ENCODE data around the gene P4HA1. TPM values are rescaled to one million over a fixed set of nuclear protein-coding genes. Genes with fewer than 3 reads are reported as not detected.
"Not testable (repeated sequence)": the region's sequence is repeated elsewhere in the genome, so short reads cannot be mapped to it uniquely, and the experiment has no call there.

Gene P4HA1
- polyA plus RNA-seq, 4 donors, result 67.5 to 101 (median 82.6) TPM

GRCh38 chr10:73044378-73045285 is 52.0 kb downstream of the P4HA1 start:
- DNase-seq (ENCODE audit: low read depth in 4 of 4, low spot score in 2 of 4), result no peak

DNA sequence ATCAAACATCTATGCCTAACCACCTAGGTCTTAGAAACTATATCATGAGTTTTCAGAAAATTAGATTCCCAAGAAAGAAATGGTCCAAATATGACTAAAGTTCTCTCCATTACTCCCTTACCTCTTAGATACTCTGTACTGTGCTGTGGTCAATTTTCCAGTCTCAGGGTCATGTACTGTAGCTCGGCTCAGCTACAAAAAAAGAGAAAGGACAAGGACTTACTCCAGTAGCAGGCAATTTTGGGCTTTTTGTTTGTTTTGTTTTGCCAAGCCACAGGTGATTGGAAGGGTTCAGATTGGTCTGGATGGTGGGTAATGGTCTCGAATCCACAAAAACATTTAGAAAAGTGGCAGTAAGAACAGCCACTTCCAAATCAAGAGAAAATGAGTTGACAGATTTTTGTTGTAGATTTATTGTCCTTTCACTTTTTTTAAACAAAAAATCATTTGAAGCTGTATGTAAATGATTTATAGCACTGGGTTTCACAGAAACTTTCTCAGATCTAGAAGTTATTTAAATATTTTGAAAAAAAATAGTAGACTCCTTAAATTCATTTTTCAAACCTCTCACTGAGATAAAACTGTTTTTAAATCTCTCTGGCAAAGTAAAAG is 52.8 kb downstream of the P4HA1 start:
- DNase-seq (ENCODE audit: low read depth in 4 of 4, low spot score in 2 of 4), result no peak

GRCh38 chr10:73043319-73043718 is 53.3 kb downstream of the P4HA1 start:
- DNase-seq (ENCODE audit: low read depth in 4 of 4, low spot score in 2 of 4), result no peak

DNA sequence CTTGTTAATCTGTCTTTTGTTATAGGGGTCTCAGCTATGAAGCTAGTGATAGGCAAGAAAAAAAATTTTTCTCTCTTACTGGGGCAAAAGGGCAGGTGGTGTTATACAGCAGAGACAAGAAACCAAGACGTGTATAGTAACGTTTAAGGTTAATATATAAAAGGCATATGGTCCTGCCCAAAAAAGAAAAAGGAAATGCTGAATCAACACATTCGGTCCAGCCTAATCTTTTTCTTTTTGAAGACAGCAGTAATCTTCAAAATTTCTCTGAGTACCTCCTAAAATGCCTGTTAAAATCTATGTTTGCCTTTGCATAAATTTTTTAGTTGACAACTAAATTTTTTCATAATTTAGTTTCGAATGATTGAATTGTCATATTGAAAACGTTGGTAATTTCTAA is 54.5 kb downstream of the P4HA1 start:
- no peak for DNase-seq (ENCODE audit: low read depth in 4 of 4, low spot score in 2 of 4)

DNA sequence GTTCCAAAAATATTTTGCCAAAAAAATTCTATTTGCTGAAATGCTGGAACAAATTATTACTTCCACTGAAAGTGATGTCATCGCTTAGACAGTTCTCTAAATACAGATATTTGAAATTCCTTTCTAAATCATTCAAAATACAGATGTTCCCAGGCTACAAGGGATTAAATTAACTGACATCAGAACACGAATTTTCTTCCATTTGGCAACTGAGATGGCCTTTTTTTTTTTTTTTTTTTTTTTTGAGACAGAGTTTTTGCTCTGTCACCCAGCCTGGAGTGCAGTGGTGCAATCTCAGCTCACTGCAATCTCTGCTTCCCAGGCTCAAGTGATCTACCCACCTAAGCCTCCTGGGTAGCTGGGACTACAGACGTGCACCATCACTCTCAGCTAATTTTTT is 57.0 kb downstream of the P4HA1 start:
- no peak for DNase-seq (ENCODE audit: low read depth in 4 of 4, low spot score in 2 of 4)

- not testable (repeated sequence) for DNase-seq (ENCODE audit: low read depth in 4 of 4, low spot score in 2 of 4)
These were observed 60.4 kb downstream of the P4HA1 start for GRCh38 chr10:73036285-73036684.

DNA sequence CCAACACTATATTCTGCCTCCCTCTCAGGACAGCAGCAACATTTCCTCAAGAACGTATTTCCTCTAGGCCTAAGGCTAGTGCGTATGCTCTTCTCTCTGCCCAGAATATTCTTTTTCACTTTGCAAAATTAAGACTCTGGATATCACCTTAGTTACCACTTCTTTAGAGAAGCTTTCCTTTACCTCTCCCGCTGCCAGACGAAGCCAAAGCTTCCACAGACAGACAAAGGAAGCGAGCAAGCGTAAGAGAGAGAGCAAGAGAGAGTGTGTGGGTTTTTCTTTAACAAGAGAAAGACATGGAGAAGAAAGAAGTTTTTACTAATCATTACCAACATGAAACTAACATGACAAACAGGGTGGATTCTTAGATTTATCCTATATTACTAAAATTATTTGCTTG is 64.1 kb downstream of the P4HA1 start:
- DNase-seq (ENCODE audit: low read depth in 4 of 4, low spot score in 2 of 4), result no peak

GRCh38 chr10:73026623-73027022 is 70.0 kb downstream of the P4HA1 start:
- not testable (repeated sequence) for DNase-seq (ENCODE audit: low read depth in 4 of 4, low spot score in 2 of 4)

GRCh38 chr10:73023455-73024070 is 73.1 kb downstream of the P4HA1 start:
- DNase-seq (ENCODE audit: low read depth in 4 of 4, low spot score in 2 of 4), result not testable (repeated sequence)

GRCh38 chr10:73022961-73023360 is 73.7 kb downstream of the P4HA1 start:
- not testable (repeated sequence) for DNase-seq (ENCODE audit: low read depth in 4 of 4, low spot score in 2 of 4)

DNA sequence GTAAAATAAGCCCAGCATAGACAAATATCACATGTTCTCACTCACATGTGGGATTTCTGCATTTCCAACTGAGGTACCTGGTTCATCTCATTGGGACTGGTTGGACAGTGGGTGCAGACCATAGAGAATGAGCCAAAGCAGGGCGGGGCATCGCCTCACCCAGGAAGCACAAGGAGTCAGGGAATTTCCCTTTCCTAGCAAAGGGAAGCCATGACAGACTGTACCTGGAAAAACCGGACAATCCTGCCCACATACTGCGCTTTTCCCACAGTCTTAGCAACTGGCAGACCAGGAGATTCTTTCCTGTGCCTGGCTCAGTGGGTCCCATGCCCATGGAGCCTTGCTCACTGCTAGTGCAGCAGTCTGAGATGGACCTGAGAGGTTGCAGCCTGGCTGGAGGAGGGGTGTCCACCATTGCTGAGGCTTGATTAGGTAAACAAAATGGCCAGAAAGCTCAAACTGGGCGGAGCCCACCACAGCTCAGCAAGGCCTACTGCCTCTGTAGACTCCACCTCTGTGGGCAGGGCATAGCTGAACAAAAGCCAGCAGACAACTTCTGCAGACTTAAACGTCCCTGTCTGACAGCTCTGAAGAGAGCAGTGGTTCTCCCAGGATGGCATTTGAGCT is 75.0 kb downstream of the P4HA1 start:
- not testable (repeated sequence) for DNase-seq (ENCODE audit: low read depth in 4 of 4, low spot score in 2 of 4)

DNA sequence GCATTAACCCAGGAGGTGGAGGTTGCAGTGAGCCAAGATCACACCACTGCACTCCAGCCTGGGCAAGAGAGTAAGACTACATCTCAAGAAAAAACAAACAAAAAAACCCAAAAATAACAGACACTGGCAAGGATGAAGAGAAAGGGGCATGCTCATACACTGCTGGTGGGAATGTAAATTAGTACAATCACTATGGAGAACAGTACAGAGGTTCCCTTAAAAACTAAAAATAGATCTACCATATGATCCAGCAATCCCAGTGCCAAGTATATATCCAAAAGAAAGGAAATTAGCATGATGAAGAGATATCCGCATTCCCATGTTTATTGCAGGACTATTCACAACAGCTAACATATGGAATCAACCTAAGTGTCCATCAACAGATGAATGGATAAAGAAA is 75.6 kb downstream of the P4HA1 start:
- no peak for DNase-seq (ENCODE audit: low read depth in 4 of 4, low spot score in 2 of 4)

DNA sequence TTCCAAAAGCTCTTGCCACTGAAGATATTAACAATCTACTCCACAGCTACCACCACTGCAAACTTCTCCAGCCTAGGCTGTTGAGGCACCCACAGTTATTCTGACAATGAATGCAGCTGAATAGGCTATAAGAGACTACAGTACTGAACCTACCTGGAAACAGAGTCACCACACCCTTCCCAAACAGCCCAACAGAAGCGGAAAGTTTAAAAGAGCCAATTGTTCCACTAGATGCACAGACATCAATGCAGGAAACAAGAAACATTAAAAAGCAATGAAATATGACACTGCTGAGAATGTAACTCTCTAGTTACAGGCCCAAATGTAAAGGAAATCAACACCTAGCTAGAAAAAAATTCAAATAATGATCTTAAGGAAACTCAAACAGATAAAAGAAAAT is 77.6 kb downstream of the P4HA1 start:
- DNase-seq (ENCODE audit: low read depth in 4 of 4, low spot score in 2 of 4), result no peak

DNA sequence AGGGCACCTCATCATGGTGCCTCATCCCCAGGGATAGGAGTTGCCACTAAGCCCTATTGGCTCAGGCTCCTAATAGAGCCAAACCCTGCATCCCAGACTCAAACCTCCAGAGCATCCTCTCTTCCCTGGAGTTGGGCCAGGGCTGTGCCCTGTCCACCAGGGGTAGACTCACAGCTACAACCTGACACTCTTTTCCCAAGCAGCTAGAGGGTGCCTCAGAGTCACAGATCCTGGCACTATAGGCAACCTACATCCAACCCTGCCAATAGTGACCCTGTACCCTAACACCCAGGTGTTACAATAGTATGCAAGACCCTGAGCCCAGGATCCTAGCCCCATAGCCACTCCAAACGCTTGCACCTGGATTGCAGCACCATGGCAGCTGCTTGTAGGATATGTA is 78.0 kb downstream of the P4HA1 start:
- no peak for DNase-seq (ENCODE audit: low read depth in 4 of 4, low spot score in 2 of 4)

GRCh38 chr10:73017955-73018480 is 78.6 kb downstream of the P4HA1 start:
- no peak for DNase-seq (ENCODE audit: low read depth in 4 of 4, low spot score in 2 of 4)

DNA sequence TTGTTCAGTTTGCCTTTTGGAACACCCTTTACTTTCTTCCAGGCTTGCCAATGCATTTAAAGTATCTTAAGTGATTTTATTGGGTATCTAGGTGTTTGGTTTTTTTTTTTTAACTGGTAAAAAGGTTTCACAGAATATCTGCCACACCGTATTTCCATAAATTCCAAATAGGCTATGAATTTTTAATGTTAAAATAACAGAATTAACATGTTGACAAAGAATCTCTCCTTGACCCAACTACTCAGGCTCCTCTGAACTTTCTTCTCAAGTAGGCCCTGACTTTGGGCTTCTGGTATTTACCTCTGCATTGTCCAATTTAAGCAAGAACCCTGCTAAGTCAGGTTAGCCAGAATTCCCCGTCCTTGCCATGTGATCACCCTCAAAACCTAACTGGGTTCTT is 80.9 kb downstream of the P4HA1 start:
- DNase-seq (ENCODE audit: low read depth in 4 of 4, low spot score in 2 of 4), result no peak

- no peak for DNase-seq (ENCODE audit: low read depth in 4 of 4, low spot score in 2 of 4)
These were observed 92.8 kb downstream of the P4HA1 start for GRCh38 chr10:73003822-73004221.

DNA sequence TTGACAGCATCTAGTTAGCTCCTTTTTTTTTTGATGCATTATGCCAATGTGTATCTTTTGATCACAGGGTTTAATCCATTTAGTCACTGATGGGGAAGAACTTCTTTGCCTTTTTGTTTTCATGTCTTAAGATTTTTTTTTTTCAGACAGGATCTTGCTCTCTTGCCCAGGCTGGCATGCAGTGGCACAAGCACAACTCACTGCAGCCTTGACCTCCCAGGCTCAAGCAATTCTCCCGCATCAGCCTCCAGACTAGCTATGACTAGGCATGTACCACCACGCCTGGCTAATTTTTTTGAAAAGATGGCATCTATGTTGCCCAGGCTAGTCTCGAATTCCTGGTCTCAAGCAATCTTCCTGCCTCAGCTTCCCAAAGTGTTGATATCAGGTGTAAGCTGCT is 95.7 kb downstream of the P4HA1 start:
- DNase-seq (ENCODE audit: low read depth in 4 of 4, low spot score in 2 of 4), result no peak

GRCh38 chr10:72997099-72997498 is 99.6 kb downstream of the P4HA1 start:
- DNase-seq (ENCODE audit: low read depth in 4 of 4, low spot score in 2 of 4), result no peak

DNA sequence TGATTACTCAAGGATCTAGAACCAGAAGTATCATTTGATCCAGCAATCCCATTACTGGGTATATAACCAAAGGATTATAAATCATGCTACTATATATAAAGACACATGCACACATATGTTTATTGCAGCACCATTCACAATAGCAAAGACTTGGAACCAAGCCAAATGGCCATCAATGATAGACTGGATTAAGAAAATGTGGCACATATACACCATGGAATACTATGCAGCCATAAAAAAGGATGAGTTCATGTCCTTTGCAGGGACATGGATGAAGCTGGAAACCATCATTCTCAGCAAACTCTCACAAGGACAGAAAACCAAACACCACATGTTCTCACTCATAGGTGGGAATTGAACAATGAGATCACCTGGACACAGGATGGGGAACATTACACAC is 101.2 kb downstream of the P4HA1 start:
- DNase-seq (ENCODE audit: low read depth in 4 of 4, low spot score in 2 of 4), result not testable (repeated sequence)

DNA sequence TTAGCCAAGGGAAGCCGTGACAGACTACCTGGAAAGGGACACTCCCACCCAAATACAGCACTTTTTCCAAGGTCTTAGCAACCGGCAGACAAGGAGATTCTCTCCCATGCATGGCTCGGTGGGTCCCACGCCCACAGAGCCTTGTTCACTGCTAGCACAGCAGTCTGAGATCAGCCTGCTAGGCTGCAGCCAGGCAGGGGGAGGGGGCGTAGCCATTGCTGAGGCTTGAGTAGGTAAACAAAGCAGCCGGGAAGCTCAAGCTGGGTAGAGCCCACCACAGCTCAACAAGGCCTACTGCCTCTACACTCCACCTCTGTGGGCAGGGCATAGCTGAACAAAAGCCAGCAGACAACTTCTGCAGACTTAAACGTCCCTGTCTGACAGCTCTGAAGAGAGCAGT is 106.9 kb downstream of the P4HA1 start:
- DNase-seq (ENCODE audit: low read depth in 4 of 4, low spot score in 2 of 4), result not testable (repeated sequence)
